NCI-H69 (cell line): Measurements from ENCODE around the gene PGF.
"Not testable (repeated sequence)": the region's sequence is repeated elsewhere in the genome, so short reads cannot be mapped to it uniquely, and the experiment has no call there.

ENCODE experiments used
- DNase-seq: peaks from one replicate; lab custom pipeline; 2025; lab: John Stamatoyannopoulos, UW

The PGF gene

DNA sequence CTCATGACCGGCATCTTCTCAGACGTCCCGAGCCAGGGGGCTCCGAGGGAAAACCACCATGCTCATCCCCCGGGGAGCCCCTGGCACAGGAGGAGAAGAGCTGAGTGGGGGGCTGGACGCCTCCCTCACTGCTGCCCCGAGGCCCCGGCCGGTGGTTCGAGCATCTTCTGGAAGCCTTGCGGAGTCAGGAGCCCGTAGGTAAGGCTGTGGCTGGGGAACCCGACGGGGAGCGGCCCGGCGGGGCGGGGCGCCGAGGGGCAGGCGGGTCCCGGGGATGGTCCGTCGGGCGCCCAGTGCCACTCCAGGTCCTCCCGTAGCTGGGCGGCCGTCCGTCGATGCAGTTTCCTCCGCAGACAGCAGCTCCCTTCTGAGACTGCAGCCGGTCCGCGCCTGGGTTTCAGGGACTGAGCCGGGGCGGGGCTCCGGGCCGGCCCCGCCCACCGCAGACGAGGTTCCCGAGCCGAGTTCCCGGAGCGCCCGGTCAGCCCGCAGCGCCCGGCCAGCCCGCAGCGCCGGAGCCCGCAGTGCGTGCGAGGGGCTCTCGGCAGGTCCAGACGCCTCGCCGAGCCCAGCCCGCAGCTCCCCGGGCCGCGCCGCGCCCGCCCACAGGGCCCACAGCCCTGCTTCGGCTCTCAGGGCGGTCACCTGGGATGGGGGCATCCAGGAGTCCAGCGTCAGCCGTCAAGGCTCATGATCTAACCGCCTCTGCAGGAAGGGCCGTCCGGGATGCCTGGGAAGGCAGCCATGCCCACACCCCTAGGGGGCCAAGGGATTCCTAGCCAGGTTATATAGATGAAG, at the start of gene PGF:
Gene PGF (minus strand): TSS at position 369 of the 798 bp plus-strand sequence. CDS start 355 bp downstream, at position 14.
- DNase-seq = peak; percentile 83

DNA sequence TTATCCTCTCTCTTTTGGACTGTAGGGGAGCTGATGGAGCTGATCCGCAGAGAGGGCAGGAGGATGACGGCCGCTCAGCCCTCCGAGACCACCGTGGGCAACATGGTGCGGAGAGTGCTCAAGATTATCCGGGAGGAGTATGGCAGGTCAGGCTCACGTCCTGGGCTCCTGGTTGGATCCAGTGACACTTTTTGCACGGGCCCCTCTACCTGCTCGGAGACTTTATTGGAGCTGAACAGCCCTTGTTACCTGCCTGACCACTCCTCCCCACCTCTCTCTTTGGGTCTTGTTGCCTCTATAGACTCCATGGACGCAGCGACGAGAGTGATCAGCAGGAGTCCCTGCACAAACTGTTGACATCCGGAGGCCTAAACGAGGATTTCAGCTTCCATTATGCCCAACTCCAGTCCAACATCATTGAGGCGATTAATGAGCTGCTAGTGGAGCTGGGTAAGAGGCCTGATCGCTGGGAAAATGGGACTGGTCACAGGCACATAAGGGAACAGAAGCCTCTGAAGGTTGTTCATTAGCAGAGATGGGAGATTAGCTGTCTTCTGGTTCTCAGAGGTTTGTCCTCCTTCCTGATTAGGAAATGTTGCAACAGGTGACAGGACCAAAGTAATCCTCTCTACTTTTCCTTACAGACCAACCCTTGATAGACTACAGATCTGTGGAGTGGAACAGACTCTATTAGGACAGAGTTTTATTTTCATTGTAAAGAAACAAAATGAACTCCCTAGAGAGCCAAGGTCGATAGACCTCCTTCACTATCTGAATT, 48.0 kb upstream of the PGF start:
- peak; percentile 30 for DNase-seq

DNA sequence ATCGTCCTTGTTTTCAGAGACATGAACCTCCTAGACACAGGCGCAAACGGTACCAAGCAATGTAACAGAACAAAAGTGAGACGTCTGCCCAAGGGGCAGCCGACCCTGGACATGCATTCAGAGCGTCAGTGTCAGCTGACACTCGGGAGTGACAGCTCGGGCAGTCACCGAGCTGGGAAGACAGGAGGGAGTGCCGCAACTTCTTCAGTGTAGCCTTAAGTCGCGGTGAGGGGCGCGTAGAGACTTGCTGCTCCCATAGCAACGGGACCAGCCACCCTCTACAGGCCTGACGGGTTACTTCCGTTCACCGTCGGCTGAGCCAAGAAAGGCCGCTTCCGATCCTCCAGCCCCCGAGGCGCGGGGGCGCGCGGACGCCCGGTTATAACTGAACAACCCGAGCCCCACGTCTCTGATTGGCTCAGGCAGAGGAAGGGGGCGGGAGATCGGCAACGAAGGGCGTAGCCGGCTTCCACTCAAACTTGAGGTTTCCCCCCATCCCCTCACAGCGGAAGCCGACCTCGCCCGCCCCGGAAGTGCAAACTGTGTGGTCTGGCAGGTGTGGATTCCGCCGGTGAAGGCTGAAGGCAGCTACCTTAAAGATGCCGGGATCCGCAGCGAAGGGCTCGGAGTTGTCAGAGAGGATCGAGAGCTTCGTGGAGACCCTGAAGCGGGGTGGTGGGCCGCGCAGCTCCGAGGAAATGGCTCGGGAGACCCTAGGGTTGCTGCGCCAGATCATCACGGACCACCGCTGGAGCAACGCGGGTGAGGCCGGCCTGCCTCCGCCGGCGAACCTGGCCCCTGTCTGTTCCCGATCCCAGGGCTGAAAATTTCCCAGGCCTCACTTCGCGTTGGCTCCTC, 47.2 kb upstream of the PGF start, which contains the start of gene EIF2B2:
Gene EIF2B2 (plus strand): TSS at position 530 of the 858 bp plus-strand sequence. CDS start 70 bp downstream, at position 600.
- DNase-seq = peak; percentile 99

DNA sequence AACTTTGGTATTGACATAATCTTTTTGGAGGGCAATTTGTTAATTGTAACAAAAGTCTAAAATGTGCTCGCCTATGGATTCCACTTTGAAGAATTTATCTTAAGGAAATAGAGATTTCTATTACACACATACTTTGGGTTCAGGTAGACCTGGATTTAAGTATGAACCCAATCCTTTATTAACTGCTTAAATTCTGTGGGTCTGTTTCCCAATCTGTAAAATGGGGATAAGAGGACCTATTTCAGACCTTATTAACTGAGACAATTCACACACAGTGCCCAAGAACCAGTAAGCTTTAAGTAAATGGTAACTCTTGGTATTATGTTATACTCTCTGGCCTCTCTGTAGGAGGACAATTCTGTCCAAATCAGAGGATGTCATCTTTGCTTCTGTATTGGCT, 46.5 kb upstream of the PGF start:
- DNase-seq = no peak

DNA sequence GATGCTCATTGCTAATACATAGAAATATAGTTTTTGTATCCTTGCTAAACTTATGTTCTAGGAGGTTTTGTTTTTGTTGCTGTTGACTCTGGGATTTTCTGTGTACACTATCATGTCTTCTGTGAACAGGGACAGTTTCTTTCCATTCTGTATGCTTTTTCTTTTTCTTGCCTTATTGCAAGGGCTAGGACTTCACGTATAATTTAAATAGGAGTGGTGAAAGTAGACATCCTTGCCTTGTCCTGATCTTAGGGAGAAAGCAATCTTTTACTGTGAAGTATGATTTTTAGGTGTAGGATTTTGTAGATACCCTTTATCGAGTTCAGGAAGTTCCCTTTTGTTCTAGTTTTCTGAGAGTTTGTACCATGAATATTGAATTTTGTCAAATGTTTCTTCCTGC, 45.9 kb upstream of the PGF start:
- no peak for DNase-seq

DNA sequence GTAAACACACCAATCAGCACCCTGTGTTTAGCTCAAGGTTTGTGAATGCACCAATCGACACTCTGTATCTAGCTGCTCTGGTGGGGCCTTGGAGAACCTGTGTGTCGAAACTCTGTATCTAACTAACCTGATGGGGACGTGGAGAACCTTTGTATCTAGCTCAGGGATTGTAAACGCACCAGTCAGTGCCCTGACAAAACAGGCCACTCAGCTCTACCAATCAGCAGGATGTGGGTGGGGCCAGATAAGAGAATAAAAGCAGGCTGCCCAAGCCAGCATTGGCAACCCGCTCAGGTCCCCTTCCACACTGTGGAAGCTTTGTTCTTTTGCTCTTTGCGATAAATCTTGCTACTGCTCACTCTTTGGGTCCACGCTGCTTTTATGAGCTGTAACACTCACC, 40.4 kb upstream of the PGF start:
- DNase-seq = not testable (repeated sequence)

DNA sequence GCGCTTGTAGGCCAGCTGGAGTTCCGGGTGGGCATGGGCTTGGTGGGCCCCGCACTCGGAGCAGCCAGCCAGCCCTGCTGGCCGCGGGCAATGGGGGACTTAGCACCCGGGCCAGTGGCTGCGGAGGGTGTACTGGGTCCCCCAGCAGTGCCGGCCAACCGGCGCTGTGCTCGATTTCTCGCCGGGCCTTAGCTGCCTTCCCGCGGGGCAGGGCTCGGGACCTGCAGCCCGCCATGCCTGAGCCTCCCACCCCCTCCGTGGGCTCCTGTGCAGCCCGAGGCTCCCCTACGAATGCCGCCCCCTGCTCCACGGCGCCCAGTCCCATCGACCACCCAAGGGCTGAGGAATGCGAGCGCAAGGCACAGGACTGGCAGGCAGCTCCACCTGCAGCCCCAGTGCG, 38.8 kb upstream of the PGF start:
- DNase-seq = not testable (repeated sequence)

DNA sequence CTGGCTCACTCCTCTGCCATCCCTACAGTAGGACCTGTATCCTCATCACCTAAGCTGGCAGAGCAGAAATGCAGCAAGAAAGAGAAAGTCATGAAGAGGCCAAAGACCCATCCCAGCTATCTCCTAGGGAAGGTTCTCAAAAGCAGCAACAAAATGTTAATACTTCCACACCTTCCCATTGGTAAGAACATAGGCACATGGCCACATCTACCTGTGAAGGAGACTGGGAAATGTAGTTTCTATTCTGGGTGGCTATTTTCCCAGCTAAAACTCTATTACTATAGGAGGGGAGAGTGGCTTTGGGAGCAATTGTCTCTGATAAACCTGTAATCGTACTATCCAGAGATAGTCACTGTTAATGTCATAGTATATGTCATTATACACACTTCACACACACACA, 33.6 kb upstream of the PGF start:
- no peak for DNase-seq

DNA sequence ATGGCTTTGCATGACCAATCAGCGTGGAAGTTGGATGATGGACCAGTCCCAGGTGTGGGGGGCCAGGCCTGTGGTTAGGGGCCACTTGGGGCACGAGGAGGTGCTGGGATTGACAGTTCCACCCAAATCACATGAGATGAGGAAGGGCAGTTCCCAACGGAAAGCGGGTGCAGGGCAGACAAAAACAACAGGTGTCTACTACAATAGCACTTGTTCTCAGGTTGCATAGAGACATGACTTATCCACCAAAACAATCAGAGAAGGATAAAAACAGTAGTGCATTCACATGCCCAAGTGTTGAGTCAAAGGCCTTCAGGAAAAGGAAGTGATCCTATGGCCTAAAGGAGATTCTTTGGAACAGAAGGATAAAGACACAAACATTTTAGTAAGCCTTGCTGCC, 32.7 kb upstream of the PGF start:
- DNase-seq = no peak

DNA sequence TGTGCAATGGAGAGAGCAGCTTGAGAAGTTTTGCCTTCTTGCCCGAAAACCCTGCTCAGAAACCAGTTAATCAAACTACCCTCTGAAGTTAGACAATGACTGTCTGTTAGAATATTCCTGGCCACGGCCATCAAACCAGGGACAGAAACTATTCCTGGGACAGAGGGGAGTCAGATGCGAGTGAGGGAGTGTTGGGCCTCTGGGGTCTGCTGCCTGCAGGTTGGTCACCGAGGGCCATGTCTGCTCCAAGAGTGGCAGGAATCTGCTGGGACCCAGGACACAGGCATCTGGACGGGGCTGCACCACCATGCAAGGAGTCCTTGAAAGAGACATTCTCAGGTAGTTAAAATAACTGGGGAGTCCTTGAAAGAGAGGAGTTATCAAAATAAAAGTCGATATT, 30.4 kb upstream of the PGF start:
- DNase-seq = no peak

DNA sequence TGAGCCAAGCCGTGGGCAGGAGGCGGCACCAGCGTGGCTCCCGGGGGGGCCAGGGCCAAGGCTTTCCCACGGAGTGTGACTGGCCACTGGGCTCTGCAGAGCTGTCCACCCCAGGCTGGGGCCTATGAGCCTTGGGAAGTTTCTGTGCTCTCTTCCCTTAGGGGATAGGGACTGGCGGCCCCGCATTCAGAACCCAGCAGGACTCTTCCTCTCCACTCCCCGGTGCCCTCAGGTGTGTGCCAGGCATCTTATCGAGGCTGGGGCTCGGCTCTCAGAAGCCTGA, 29.6 kb upstream of the PGF start:
- DNase-seq = no peak

DNA sequence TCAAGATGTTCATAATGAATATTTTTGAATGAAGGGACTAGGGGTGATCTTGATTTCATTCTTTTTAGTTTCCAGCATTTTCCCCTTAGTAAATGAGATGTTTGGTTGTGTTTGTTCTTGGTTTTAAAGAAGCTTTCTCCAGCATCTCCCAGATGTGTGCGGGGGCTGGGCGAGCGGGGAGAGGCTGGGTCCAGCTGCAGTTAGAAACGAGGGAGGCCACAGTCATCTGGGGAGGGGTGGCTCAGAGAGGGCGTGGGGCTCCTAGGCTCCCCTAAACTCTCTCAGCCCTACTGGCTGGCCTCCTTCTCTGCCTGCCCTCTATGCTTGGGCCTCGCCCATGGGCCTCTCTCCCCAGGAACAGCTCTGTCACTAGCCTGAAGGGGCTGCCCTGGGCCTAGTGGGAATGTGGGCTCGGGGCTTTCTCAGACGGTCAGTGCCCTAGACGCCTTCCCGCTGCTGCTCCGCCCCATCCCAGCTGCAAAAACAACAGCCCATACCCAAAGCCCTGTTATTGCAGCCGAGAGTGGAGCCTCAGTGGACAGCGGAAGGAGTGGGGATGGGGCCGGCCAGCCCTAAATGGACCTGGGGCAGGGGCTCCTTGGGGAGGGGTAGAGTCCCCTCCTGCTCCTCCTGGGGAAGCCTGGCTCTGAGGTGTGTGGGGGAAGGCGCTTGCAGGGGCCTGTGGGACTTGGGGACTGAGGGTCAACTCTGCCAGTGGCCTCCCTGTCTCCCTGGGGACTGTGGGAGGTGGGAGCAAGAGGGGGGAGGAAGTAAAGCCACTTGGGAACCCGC, 29.0 kb upstream of the PGF start:
- DNase-seq = no peak

DNA sequence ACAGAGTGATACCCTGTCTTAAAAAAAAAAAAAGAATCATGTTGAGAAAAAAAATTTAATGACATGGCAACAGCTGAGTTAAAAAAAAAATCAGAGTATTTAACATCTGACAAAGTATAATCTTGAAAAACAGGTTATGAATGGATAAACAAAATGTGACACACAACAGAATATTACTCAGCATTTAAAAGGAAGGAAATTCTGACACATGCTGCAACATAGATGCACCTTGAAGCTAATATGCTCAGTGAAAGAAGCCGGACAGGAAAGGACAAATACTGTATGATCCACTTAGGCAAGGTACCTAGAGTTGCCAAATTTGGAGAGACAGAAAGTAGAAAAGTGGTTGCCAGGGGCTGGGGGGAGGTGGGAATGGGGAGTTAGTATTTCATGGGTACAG, 27.9 kb upstream of the PGF start:
- DNase-seq = no peak

DNA sequence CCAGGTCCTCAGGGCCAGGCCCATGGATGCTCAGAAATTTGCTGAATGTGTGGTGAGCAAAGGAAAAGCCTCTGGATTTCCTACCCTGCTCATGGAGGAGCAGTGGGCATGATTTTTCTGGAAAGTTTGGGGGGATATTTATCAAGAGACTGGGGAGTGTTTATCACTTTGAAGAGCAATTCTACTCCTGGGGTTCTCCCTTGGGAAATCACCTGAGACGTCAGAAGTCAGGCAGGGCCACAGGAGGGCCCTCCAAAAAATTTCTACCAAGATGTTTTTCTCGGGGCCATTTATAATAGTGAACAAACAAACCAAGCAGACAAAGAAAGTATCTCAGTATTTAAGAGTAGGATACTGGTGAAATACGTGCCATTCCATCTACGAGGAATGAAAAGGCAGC, 27.3 kb upstream of the PGF start:
- no peak for DNase-seq

DNA sequence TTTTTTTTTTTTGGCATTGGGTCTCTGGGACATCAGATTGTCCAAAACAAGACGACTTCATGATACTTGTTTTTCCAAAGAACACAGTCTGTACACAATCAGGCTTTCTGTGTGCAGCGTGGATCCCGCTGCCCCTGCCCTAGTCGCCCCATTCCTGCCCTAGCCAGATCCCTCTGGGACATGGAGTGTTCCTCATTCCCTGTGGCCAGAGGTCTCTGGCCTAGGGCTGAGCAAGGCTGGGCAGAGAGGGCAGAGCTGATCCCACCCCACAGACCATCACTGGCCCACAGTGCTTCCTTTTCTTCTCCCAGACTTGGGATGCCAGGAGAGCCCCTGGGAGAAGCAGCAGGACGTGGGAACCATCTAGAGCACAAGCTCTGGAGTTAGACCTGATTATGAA, 26.4 kb upstream of the PGF start:
- DNase-seq = no peak

DNA sequence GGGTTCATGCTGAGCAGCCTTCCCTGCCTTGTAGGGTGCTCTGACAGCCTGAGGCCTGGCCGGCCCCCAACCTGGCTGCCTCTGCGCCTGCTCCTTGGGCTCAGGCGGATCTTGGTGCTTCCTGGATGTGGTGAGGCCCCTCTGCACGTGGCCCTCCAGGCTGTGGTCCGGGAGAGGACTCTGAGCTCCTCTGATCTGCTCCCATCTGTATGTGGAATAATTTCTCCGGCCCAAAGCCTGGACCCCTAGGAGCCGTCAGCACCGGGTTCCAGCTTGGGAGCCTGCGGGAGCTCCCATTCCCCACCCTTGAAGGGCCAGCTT, 26.0 kb upstream of the PGF start:
- no peak for DNase-seq

DNA sequence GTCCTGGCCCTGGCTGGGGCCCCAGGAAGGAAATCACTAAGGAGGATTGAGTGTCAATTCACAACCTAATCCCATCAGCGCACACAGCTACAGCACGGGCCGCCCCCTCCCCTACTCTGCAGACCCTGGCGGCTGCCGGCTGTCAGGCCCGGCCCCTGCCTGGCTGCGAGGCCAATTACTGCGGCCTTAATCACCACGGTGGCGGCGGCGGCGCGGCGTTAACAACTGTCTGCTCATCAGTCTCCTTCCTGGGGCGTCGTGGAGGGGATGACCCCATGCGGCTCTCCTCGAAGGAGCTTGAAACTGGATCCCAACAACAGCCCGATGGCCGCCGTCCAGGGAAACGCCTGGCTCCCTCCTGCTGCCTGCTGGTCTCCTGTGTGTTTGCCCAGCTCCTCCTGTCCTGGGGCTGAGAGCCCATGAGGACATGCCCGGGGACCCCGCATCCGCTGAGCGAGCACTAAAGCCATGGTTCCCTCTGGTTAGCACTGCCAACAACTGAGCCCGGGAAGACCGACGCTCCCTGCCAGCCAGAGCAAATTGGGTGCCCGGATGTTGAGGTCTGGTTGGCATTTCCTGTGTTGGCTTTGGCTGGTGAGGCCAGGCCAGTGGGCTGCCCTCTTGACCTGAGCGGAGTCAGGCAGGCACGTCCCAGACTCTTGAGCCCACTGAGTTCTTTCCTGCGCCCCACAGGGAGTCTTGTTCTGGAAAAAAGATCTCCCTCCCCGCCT, 25.5 kb upstream of the PGF start:
- peak; percentile 95 for DNase-seq

DNA sequence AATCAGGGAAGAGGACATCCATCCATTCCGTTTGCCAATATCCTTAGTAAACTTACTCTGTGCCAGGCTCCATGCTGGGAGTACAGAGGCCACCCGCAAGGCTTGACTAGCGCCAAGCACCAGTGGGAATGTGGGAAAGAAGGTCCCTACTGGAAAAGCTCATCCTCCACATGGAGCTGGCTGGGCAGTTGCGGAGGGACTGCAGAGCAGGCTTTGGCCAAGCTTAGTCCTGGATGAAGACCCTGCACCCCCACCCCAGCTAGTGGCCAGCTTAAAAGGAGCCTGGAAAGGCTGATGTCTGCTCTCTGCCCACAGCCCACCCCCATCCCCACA, 25.0 kb upstream of the PGF start:
- DNase-seq = peak; percentile 81

DNA sequence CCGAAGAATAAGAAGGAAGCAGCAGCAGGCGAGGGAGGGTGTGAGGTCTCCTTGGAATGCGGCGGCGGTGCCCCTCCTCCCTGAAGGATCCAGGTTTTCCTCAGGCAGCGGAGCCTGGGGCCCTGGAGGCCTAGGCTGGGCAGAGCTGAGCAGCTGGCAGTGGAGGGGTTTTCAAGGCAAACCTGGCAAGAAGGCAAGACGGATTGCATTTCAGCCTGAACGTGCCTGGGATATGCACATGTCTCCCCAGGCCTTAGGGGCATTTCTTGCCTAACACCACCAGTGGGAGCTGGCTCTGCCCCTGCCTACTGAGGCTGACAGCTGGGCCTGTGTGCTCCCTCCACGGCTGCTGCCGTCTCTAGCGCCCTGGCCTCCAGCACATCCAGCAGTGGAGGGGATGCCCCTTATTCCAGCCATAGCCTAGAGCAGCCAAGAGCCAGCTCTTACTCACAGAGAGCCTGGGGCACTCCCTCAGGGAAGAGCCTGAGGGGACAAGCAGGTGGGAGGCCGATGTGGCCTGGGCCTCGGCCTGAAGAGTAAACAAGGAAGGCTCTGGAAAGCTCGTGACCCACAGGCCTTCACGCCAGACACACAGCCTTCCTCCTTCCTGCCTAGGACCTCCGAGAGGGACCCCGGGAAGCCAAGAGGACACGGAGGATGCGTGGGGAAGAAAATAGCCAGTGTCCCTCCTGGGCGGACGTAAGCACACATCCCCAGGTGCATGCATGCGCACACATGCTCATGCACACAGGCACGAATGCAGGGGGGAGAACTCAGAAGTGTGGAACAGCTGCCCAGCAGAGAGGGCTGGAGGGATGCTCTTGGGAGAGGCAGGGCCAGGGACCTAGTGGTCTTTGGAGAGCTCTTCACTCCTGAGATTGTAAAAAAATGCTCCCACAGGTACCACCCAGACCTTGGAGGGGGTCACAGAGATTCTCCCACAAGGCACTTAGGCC, 24.3 kb upstream of the PGF start:
- peak; percentile 92 for DNase-seq

DNA sequence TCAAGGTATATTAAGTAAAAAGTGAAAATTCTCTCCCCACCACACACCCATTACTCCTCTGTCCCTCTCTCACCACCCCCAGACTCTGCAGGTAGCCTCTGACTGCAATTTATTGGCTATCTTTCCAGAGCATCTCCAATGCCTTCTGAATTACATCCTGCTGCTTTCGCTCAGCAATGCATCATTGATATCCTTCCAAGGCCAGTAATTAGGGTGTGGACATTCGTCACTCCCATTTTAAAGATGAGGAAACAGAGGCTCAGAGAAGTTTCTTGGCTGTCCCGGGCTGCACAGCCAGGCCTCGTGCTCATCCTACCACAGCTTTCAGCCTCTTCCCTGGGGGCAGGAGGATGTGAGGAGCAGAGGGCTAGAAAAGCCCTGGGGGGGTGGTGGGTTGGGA, 23.6 kb upstream of the PGF start:
- peak; percentile 73 for DNase-seq
